ENCODE results near the gene CAMKK2.

CAMKK2 gene

GRCh38 chr12:121216102-121216501 lies 80.4 kb downstream of the CAMKK2 start:
- no peak overlapping the region for H3K9ac ChIP-seq (ENCODE audit: low read depth, low read length, poor library complexity, severe bottlenecking)
- no peak overlapping the region for H3K4me3 ChIP-seq (ENCODE audit: low read length, poor library complexity, severe bottlenecking)
- H3K36me3 ChIP-seq (ENCODE audit: insufficient read depth, low read length): no peaks in the 10 kb centered on the region
- peaks cover 34% of the 10 kb centered on the region for H3K79me2 ChIP-seq (ENCODE audit: insufficient read depth, low read length)
- no peaks in the 10 kb centered on the region for H3K9me2 ChIP-seq (replicated peaks; ENCODE audit: low read depth, low read length)
- no peak overlapping the region for H2AFZ ChIP-seq (ENCODE audit: low read length)
- no peaks in the 10 kb centered on the region for H4K20me1 ChIP-seq (ENCODE audit: insufficient read depth, low read length, poor library complexity, severe bottlenecking)
- H3F3A ChIP-seq (ENCODE audit: low read depth): no peaks in the 10 kb centered on the region
- TF ChIP-seq EZH2phosphoT487 (IDR thresholded peaks at IDR 0.05; ENCODE audit: borderline replicate concordance) (no peak), CTCF (conservative IDR thresholded peaks at IDR 0.05; ENCODE audit: low read length) (no peak)
- no peaks in the 10 kb centered on the region for H3K9me3 ChIP-seq (ENCODE audit: insufficient read depth, low read depth, low read length)
- H3K4me2 ChIP-seq (ENCODE audit: low read depth, low read length, poor library complexity, severe bottlenecking): no peak overlapping the region
- no peaks in the 10 kb centered on the region for H3K27me3 ChIP-seq (ENCODE audit: insufficient read depth, low read length, poor library complexity, severe bottlenecking)
- H3K4me1 ChIP-seq (ENCODE audit: insufficient read depth, low read length, poor library complexity, severe bottlenecking): peaks cover 17% of the 10 kb centered on the region

GRCh38 chr12:121214855-121215745 lies 81.4 kb downstream of the CAMKK2 start:
- Histone ChIP-seq H3K9me3 (ENCODE audit: insufficient read depth, low read depth, low read length) (no peaks in the 10 kb centered on the region), H2AFZ (ENCODE audit: low read length) (no peak overlapping the region), H3K4me1 (ENCODE audit: insufficient read depth, low read length, poor library complexity, severe bottlenecking) (peaks cover 24% of the 10 kb centered on the region), H3K4me2 (ENCODE audit: low read depth, low read length, poor library complexity, severe bottlenecking) (peak overlapping the region; percentile 38), H4K20me1 (ENCODE audit: insufficient read depth, low read length, poor library complexity, severe bottlenecking) (no peaks in the 10 kb centered on the region), H3K9ac (ENCODE audit: low read depth, low read length, poor library complexity, severe bottlenecking) (no peak overlapping the region), H3K27me3 (ENCODE audit: insufficient read depth, low read length, poor library complexity, severe bottlenecking) (no peaks in the 10 kb centered on the region), H3F3A (ENCODE audit: low read depth) (no peaks in the 10 kb centered on the region), H3K4me3 (ENCODE audit: low read length, poor library complexity, severe bottlenecking) (no peak overlapping the region), H3K79me2 (ENCODE audit: insufficient read depth, low read length) (peaks cover 43% of the 10 kb centered on the region), H3K36me3 (ENCODE audit: insufficient read depth, low read length) (no peaks in the 10 kb centered on the region), H3K9me2 (replicated peaks; ENCODE audit: low read depth, low read length) (no peaks in the 10 kb centered on the region)
- no peak for TF ChIP-seq CTCF (conservative IDR thresholded peaks at IDR 0.05; ENCODE audit: low read length)
- no peak for TF ChIP-seq EZH2phosphoT487 (IDR thresholded peaks at IDR 0.05; ENCODE audit: borderline replicate concordance)

- Histone ChIP-seq H3K36me3 (ENCODE audit: insufficient read depth, low read length) (no peaks in the 10 kb centered on the region), H3K9ac (ENCODE audit: low read depth, low read length, poor library complexity, severe bottlenecking) (no peak overlapping the region), H3K79me2 (ENCODE audit: insufficient read depth, low read length) (peaks cover 43% of the 10 kb centered on the region), H3K27me3 (ENCODE audit: insufficient read depth, low read length, poor library complexity, severe bottlenecking) (no peaks in the 10 kb centered on the region), H3K4me2 (ENCODE audit: low read depth, low read length, poor library complexity, severe bottlenecking) (peak overlapping the region; percentile 38), H3K4me3 (ENCODE audit: low read length, poor library complexity, severe bottlenecking) (no peak overlapping the region), H3K9me3 (ENCODE audit: insufficient read depth, low read depth, low read length) (no peaks in the 10 kb centered on the region), H2AFZ (ENCODE audit: low read length) (no peak overlapping the region), H4K20me1 (ENCODE audit: insufficient read depth, low read length, poor library complexity, severe bottlenecking) (no peaks in the 10 kb centered on the region), H3F3A (ENCODE audit: low read depth) (no peaks in the 10 kb centered on the region), H3K4me1 (ENCODE audit: insufficient read depth, low read length, poor library complexity, severe bottlenecking) (peaks cover 24% of the 10 kb centered on the region), H3K9me2 (replicated peaks; ENCODE audit: low read depth, low read length) (no peaks in the 10 kb centered on the region)
- TF ChIP-seq EZH2phosphoT487 (IDR thresholded peaks at IDR 0.05; ENCODE audit: borderline replicate concordance) (no peak), CTCF (conservative IDR thresholded peaks at IDR 0.05; ENCODE audit: low read length) (no peak)
Measured at GRCh38 chr12:121214166-121214777, 82.2 kb downstream of the CAMKK2 start.
